ENCODE results near the gene JOSD1.
"Not testable (repeated sequence)": the region's sequence is repeated elsewhere in the genome, so short reads cannot be mapped to it uniquely, and the experiment has no call there.

JOSD1 gene

DNA sequence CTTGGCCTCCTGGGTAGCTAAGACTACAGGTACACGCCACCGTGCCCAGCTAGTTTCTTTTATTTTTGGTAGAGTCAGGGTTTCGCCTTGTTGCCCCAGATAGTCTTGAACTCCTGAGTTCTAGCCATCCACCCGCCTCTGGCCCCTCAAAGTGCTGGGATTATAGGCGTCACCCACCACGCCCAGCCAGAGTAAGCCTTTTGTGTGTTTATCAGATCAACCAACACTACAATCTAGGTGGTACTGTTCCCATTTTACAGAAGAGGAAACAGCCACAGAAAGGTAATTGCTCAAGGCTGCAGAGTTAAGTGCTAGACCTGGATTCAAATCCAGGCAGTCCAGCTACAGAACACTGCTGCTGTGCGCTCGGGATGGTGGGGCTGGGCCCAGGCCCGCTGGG is 15.8 kb downstream of the JOSD1 start:
- DNase-seq (ENCODE audit: low read depth) = no peak

DNA sequence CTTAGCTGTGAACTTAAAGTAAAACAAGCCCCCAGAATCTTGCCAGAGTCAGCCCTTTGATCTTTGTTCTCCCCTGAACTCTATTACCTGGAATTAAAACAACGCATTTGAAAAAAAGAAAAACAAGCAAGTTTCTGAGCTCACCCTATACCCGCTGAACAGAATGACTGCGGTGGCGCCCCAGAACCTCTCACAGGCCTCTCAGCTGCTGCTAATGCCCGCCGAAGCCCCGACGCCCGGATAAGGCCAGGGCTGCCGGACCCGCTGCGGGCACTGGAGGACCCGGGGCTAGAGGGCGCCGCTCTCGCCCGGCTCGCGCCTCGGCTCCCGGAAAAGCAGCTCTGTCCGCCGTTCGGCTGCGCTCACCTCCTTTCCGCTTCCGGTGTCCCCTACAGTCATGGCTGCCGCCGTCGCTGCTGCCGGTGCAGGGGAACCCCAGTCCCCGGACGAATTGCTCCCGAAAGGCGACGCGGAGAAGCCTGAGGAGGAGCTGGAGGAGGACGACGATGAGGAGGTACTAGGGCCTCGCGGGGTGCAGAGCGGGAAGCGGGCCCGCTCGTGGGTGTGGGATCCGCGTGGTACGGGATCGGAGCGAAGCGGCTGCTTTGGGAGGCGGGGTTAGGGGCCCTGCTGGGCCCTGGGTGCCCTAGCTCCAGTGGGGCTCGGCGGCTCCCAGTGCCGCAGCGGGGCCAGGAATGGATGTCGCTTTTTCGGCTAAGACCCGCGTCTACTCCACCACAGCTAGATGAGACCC is 19.0 kb downstream of the JOSD1 start, which contains the start of gene TOMM22:
TSS of gene TOMM22 (plus strand) at position 376 of the 754 bp plus-strand sequence. CDS start at position 398, 22 bp downstream.
- peak; percentile 91 for DNase-seq (ENCODE audit: low read depth)

DNA sequence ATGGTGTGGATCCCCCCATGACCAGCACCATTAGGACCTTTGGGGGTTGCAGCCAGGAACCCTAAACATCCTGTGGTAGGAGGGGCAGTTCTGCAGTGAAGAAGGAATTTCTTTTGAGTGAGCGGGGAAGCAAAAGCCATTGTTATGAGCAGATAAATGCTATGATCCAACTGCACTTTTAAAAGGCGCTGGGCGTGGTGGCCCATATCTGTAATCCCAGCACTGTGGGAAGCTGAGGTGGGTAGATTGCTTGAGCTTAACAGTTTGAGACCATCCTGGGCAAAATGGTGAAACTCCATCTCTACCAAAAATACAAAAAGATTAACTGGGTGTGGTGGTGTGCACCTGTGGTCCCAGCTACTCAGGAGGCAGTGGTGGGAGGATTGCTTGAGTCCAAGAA is 24.9 kb downstream of the JOSD1 start:
- no peak for DNase-seq (ENCODE audit: low read depth)

DNA sequence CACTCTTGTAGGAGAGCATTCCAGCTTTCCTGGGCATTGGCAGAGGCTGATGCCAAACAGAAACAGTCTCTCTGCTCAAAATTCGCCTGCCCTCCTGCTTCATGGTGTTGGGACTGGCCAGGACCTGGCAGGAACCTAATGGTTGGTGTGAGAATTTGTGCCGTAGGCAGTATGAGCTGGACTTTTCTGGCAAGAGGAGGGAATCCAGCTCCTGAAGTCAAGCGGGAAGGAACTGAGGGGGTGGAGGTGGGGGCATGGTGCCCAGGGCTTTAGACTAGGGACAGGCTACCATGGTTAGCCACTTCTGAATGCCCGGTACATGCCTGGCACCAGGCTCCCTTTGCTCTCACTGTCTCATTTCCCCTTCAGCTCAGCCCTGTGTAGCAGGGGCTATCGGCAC is 25.9 kb downstream of the JOSD1 start:
- DNase-seq (ENCODE audit: low read depth) = no peak

DNA sequence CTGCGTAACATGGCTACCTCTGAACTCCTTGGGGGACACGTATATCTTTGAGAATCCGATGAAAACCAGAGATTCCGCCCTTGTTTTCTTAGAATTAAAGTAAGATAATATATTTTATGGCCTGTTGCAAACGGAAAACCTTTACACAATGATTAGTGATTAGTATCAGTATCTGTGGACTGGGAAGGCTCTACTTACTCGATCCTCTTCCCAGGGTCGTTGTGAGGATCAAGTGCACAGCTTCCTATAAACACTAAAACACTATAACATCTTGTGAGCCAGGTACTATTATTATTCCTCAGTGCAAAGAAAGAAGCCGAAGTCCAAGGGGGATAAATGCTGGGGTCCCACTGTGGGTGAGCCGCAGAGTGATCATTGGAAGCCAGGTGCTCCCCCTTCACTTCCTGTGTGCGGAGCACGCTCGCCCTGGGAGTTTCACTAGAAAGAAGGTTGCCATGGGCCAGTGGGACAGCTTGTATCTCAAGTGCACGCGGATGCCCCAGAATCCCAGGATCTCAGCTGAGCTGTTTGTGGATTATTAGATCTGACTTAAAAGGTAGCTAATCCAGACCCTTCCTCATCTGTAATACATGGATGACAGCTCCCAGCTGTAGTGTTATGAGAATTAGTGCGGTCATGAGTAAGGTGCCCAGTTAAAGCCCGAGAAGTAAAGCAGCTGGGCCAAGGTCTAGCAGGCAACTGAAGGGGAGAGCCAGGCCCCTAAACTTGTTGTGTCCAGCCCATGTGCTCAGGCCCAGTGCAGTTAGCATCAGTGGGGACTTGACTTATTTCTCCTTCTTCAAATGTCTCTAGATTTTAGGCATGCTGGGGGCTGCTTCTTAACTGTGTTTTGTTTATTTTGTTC is 43.5 kb downstream of the JOSD1 start:
- peak; percentile 52 for DNase-seq (ENCODE audit: low read depth)

DNA sequence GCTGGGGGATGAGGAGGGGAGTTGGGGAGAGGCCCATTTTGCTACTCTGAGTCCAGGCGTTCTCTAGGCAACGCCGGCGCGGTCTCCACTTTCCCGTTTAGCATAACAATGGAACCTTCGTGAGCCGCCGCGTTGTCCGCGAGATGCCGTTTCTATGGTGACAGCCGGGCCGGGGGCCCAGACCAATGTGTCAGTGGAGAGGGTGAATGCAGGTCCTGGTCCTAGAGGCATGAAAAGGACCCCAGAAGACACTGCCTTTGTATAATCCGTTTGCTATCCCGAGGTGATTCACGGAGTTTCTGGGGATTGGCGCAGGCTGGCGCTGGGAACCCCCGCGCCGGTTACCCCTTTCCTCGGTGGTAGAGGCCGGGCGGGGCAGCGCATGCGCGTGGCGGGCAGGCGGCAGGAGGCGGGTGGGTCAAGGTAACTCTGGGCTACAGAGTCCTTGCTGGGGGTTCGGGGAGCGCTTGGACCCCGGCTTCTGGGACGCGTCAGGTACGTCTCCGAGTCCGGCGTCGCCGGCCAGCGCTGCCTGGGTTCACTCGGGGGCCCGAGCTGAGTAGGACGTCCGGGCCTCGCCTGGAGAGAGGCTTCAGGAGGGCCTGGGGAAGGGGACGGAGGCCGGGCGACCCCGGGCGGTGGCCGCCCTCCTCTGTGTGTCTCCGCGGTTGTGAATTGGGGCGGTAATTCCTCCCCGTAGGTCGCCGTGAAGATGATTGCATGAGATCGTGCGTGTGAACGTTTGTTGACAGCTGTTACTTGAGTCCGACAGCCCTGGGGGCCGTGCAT is 44.3 kb downstream of the JOSD1 start, which contains the start of the genes CBY1 and FAM227A:
TSS of gene CBY1 (plus strand) at position 383 of the 789 bp plus-strand sequence. CDS start 11,417 bp downstream, outside the sequence.
TSS of gene FAM227A (minus strand) at position 137 of the 789 bp plus-strand sequence. CDS start 6,224 bp downstream, outside the sequence.
- DNase-seq (ENCODE audit: low read depth) = peak; percentile 93

DNA sequence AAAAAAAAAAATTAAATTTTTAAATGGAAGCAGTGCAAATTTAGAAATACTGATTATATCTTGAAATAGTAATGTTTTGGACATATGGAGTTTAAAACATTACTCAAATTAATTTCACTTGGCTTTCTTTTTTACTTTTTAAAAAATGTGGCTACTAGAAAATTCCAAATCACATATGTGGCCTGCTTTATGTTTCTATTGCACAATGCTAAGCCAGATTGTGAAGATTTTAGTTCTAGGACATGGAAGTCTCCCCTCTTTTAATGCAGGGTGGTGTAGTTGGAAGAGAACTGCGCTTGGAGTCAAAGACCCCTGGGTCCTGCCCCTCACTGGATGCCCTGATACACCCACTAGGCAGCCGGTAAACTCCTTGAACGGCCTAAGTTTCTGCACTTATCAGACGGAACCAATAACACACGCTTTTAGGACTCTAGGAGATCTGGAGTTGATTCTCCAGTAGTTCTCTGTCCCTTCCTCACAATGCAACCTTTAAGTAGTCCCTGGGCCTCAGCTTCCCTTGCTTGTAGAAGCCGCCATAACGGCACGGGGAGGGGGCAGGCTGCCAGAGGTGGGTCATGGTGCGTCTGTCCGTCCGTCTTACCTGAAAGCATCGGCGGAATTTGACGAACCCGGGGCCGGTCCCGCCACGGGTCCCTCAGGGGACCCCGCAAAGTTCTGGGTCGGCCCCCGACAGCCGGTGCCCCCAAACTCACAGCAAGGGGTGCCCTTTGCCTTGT is 45.1 kb downstream of the JOSD1 start:
- DNase-seq (ENCODE audit: low read depth) = peak; percentile 36

DNA sequence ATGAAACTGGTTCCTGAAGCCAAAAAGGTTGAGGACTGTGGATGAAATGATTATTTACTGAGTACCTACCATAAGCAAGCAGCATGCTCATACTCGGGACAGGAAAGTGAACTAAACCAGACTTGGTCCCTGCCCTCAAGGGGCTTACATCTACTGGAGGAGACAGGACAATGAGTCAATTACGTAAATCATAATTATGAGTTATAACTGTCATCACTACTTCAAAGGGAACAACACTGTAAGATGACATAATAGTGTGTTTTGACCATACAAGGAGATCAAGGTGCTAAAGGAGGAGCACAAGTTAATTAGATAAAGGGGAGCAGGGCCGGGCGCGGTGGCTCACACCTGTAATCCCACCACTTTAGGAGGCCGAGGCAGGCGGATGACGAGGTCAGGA is 47.0 kb downstream of the JOSD1 start:
- peak; percentile 8 for DNase-seq (ENCODE audit: low read depth)

DNA sequence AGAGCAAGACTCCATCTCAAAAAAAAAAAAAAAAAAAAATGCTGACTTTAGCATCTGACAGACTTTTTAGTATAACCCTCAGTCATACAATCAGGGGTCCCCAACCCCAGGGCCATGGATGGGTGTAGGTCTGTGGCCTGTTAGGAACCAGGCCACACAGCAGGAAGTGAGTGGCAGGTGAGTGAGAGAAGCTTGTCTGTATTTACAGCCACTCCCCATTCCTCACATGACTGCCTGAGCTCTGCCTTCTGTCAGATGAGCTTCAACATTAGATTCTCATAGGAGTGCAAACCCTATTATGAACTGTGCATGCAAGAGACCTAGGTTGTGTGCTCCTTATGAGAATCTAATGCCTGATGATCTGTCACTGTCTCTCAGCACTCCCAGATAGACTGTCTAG is 47.9 kb downstream of the JOSD1 start:
- no peak for DNase-seq (ENCODE audit: low read depth)

DNA sequence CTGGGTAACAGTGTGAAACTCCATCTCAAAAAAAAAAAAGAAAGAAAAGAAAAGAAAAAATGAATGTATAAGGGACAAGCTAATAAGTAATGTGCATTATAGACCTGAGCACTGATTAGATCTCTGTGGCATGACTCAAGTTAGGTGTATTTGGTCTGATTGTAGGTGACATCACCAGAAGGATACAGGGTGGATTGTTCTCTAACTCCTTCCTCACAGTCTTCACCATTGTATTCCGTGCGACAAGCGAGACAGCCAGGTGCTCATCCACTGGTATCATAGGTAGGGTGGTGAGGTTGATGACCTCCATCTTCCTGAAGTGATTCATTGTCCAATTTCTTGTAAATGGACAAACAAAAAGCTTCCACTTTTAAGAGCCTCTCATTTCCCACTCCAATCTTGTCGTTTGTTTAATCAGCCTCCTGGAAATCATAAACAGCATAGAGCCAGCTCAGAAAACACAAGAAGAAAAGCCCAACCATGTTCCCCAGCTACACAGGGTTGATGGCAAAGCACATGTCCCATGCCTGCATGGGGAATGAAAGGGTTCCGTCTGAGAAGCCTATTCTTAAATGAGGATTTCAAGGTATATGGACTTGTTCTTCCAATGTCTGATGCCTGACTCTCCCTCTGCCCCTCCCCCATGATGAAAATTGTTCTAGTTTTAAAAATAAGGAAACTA is 50.8 kb downstream of the JOSD1 start:
- DNase-seq (ENCODE audit: low read depth) = no peak

DNA sequence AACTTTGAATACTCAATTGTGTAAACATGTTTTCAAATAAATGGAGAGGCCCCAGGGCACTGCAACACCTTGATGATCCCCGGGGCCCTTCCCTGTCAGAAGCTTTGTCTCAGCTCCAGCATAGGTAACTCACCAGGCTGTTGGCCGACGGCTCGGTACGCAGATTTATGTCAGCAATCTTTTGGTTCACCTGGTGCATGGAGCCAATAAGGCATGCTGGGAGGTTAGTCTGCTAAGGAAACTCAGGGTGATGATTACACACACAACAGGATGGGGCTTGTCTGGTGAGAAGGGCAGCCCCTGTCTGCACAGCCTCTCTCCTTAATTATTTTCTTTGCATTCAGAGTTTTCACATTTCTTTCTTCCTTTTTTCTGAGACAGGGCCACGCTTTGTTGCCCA is 55.3 kb downstream of the JOSD1 start:
- DNase-seq (ENCODE audit: low read depth) = no peak

DNA sequence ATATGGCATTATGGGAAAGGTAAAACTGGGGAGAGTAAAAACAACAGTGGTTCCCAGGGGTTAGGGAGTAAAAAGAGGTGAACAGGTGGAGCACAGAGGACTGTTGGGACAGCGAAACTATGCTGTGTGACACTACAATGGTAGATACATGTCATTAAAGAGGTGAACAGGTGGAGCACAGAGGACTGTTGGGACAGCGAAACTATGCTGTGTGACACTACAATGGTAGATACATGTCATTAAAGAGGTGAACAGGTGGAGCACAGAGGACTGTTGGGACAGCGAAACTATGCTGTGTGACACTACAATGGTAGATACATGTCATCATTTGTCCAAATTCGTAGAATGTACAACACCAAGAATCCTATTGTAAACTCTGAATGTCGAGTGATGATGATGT is 56.5 kb downstream of the JOSD1 start:
- DNase-seq (ENCODE audit: low read depth) = not testable (repeated sequence)

DNA sequence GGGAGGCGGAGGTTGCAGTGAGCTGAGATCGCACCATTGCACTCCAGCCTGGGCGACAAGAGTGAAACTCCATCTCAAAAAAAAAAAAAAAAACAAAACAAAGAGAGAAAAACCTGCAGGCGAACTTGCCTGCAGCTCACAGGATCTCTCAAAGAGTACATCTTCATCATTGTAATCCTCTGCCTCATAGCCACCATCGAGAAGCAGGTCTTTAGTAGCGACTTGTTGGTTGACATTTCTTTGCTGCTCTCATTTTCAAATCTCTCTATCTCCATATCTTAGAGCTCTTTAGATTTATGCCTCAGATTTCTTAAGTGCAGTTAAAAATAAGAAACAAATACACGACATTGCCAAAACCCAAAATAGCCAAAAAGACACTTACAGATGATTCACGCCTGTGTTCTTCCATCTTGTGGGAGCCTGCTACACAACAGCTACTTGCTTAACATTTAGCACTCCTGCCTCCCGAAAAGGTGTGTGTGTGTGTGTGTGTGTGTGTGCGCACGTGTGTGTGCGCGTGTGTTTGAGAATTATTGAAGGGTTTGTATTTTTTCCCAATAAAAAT is 59.2 kb downstream of the JOSD1 start:
- no peak for DNase-seq (ENCODE audit: low read depth)

DNA sequence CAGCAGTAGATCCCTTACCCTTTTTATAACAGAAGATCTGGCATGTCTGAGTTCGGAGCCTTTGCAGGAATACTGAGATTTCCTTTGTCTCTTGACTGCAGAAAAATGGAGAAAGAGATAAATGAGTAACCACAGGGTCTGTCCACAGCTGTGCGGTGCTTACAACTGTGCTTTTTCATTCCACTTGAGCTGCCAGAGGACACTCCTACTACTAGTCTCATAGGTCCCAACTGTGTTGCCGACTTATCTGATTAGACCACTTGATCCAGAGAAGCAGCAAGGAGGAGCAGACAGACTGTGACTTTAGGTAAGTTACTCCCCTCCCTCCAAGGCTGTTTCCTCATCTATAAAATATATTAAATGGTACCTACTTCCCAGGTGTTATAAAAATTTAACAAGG is 62.0 kb downstream of the JOSD1 start:
- no peak for DNase-seq (ENCODE audit: low read depth)

DNA sequence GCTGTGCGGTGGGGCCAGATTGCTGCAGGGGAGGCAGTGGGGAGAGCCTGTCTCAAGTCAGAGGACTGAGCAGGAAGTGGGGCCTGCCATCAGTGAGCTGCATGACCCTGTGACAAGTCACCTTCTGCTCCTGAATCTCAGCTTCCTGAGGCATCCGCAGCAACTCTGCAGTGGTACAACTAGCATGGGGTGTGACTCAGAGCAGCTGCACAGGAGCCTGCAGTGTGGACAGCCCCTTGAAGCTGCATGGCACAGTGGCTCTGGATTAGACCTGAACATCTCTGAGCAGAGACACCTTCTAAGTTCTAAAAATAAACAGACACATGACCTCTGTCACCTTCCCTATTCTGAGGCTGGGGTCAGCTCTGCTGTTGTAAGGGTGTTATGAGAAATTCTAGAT is 62.5 kb downstream of the JOSD1 start:
- DNase-seq (ENCODE audit: low read depth) = peak; percentile 43
